Endothelial cell (in vitro differentiated cells): ENCODE data around the gene TMEM181. TPM values are rescaled to one million over a fixed set of nuclear protein-coding genes. Genes with fewer than 3 reads are reported as not detected.

ENCODE experiments used
- DNase-seq: peaks from one replicate; pipeline ENCODE4 v3.0.0; 2021; ENCODE audit warnings: low spot score
- H3K27ac Mint-ChIP-seq: one replicate; pipeline ENCODE4 v1.8.0; 2021; ENCODE audit warnings: mixed read lengths, inconsistent platforms; ENCODE audit not compliant: unreplicated experiment
- H3K27me3 Mint-ChIP-seq: one replicate; pipeline ENCODE4 v1.8.0; 2021; ENCODE audit warnings: mild to moderate bottlenecking, moderate library complexity, mixed read lengths, inconsistent platforms; ENCODE audit not compliant: unreplicated experiment
- H3K36me3 Mint-ChIP-seq: one replicate; pipeline ENCODE4 v1.8.0; 2021; ENCODE audit warnings: mild to moderate bottlenecking, low read depth, mixed read lengths, inconsistent platforms; ENCODE audit not compliant: unreplicated experiment
- H3K4me1 Mint-ChIP-seq: one replicate; pipeline ENCODE4 v1.8.0; 2021; ENCODE audit warnings: mild to moderate bottlenecking, mixed read lengths, inconsistent platforms; ENCODE audit not compliant: unreplicated experiment
- H3K4me3 Mint-ChIP-seq: one replicate; pipeline ENCODE4 v1.8.0; 2021; ENCODE audit warnings: mild to moderate bottlenecking, mixed read lengths, inconsistent platforms; ENCODE audit not compliant: unreplicated experiment
- H3K9me3 Mint-ChIP-seq: one replicate; pipeline ENCODE4 v1.8.0; 2021; ENCODE audit warnings: mixed read lengths, inconsistent platforms; ENCODE audit not compliant: unreplicated experiment
- total RNA-seq: library from RNA; stranded (reverse); fragmentation: NEBNext Ultra II Directional; extraction: Animal tissue kit (Norgen Biotek cat#: 25700); gene quantifications from one replicate; pipeline ENCODE4 v1.2.1, GENCODE V29; 2021; ENCODE audit not compliant: unreplicated experiment
- TF ChIP-seq, protein P1 (sequence below): fragments of 200-600 bp; sonication (generic); IDR thresholded peaks from one replicate; pipeline ENCODE4 v1.5.0; 2021; ENCODE audit warnings: antibody characterized with exemption; ENCODE audit not compliant: unreplicated experiment

TMEM181 gene
- total RNA-seq, 1 donor from 2014 or later, result 29.5 TPM

DNA sequence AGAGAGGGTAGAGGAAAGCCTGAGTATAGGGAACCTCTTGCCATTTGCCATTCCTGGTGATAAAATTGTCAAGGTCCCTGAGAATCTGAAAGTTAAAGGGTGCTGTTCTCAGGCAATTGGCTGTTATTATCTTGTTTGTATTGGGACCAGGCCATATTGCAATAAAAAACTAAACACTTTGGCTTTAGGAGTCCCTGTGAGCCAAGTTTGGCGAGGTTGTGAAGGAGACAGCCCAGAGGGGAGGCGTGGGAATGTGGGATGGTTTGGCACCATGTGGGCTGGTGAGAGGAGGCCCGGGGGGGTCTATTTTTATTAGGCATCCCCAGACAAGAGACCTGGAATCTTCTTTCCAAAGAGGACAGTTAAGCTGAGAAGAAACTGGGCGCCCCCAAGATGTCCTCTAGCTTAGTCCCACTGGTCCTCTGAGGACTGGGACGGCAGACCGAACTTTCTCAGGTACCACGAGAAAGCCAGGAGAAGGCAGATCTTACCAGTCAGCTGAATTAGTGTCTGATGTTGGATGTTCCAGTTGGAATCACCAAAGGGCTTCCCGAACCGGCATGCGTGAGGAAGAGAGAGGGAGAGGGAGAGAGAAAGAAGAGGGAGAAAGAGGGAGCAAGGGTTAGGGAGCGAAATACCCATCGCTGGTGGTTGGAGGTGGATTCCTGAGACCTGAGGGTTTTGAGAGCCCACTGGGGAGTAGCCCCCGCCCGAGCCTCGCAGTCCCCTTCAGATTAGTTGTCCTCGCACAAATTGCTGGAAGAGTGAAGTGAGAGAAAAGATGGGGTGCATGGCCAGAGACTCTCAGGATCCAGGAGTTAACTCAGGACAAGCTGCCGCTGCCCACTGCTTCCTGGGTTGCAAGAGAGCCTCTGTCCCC lies 60.3 kb downstream of the TMEM181 start:
- no peak for DNase-seq
- H3K4me1 Mint-ChIP-seq, result peaks cover 3% of the 10 kb centered on the region
- TF ChIP-seq, protein P1, sequence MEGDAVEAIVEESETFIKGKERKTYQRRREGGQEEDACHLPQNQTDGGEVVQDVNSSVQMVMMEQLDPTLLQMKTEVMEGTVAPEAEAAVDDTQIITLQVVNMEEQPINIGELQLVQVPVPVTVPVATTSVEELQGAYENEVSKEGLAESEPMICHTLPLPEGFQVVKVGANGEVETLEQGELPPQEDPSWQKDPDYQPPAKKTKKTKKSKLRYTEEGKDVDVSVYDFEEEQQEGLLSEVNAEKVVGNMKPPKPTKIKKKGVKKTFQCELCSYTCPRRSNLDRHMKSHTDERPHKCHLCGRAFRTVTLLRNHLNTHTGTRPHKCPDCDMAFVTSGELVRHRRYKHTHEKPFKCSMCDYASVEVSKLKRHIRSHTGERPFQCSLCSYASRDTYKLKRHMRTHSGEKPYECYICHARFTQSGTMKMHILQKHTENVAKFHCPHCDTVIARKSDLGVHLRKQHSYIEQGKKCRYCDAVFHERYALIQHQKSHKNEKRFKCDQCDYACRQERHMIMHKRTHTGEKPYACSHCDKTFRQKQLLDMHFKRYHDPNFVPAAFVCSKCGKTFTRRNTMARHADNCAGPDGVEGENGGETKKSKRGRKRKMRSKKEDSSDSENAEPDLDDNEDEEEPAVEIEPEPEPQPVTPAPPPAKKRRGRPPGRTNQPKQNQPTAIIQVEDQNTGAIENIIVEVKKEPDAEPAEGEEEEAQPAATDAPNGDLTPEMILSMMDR, result no peak
- H3K9me3 Mint-ChIP-seq, result no peaks in the 10 kb centered on the region
- H3K27me3 Mint-ChIP-seq, result peaks cover 10% of the 10 kb centered on the region
- no peak overlapping the region for H3K4me3 Mint-ChIP-seq
- H3K27ac Mint-ChIP-seq, result no peak overlapping the region
- H3K36me3 Mint-ChIP-seq, result peaks cover 44% of the 10 kb centered on the region

DNA sequence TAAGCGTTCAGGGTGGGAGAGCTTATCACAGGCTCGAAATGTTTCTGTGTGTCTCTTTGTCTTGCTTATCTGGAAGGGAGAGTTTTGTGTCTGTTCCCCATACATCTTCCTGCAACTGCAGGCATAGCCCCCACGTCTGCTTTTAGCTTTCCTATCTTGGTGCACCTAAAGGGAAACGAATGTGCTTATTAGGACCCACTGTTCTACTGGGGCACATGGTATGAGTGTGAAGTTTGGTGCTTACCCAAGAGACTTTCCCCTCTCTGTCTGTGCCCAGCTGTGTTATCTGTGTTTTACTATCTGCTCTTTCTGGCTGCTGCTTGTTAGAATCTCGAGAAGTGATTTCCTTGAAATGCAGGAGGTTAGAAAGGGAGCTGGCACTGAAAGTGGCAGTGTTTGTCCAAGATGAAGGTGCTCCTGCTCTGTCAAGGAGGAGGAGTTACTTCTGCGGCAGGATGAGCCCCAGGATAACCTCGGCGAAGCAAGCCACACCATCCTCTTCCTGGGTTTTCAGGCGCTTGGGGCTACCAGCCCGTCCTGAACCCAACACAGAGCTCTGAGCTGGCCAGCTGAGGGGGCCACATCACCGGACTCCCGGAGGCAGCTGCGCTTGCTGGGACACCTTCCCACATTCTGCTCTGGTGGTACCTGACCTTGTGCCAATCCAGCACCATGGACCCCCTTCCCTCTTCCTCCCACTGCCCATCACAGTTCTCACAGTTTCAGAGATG lies 61.2 kb downstream of the TMEM181 start:
- H3K4me3 Mint-ChIP-seq, result peak overlapping the region; percentile 65
- H3K27ac Mint-ChIP-seq, result no peak overlapping the region
- peaks cover 10% of the 10 kb centered on the region for H3K27me3 Mint-ChIP-seq
- H3K4me1 Mint-ChIP-seq, result peaks cover 3% of the 10 kb centered on the region
- H3K9me3 Mint-ChIP-seq, result no peaks in the 10 kb centered on the region
- no peak for DNase-seq
- TF ChIP-seq, protein P1, result no peak
- H3K36me3 Mint-ChIP-seq, result peaks cover 48% of the 10 kb centered on the region

- Mint-ChIP-seq H3K27ac (no peak overlapping the region), H3K9me3 (no peaks in the 10 kb centered on the region), H3K4me1 (peaks cover 3% of the 10 kb centered on the region), H3K27me3 (peaks cover 10% of the 10 kb centered on the region), H3K4me3 (no peak overlapping the region), H3K36me3 (peaks cover 56% of the 10 kb centered on the region)
- no peak for DNase-seq
- TF ChIP-seq, protein P1, result no peak
Measured at GRCh38 chr6:158621694-158622544, 62.0 kb downstream of the TMEM181 start.

DNA sequence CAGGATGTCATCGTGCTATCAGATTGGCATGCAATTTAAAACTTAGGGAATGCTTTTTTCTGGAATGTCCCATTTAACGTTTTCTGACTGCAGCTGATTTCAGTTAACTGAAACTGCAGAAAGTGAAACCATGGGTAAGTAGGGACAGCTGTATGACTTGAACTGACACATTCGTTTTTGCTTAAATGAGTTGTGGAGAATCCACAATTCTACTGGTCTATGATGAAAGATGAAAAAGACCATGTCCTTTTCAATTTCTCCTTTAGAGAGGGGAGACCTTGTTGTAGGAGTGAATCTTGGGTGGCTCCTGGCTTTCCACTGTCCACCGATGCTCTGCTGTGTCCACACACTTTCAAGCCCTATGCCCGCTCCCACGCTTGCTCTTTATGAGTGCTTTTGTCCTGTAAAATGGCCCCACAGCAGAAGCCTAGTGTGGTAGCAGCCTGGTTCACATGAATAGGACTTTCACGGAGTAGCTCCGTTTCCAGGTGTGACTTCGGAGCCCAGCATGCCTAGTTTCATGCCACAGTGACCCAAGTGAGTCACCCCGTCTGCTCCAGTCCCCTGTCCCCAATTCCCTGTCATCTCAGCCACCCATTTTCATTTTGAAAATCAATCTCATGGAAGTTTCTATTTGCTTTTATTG lies 62.8 kb downstream of the TMEM181 start:
- H3K36me3 Mint-ChIP-seq, result peaks cover 64% of the 10 kb centered on the region
- H3K4me3 Mint-ChIP-seq, result no peak overlapping the region
- peaks cover 8% of the 10 kb centered on the region for H3K4me1 Mint-ChIP-seq
- no peak for DNase-seq
- TF ChIP-seq, protein P1, result no peak
- peak overlapping the region; percentile 42 for H3K27ac Mint-ChIP-seq
- H3K27me3 Mint-ChIP-seq, result peaks cover 10% of the 10 kb centered on the region
- no peaks in the 10 kb centered on the region for H3K9me3 Mint-ChIP-seq
